HG03558 (cell line): ENCODE data around the gene SUN5.
"Not testable (repeated sequence)": the region's sequence is repeated elsewhere in the genome, so short reads cannot be mapped to it uniquely, and the experiment has no call there.

Experiments used
- ATAC-seq: cut with Tn5 transposase; IDR thresholded peaks from one replicate; pipeline ENCODE4 v1.9.1; 2021; ENCODE audit warnings: moderate number of reproducible peaks; ENCODE audit not compliant: unreplicated experiment; ENCODE audit errors: extremely low read depth

The SUN5 gene

GRCh38 chr20:33004141-33004751, at the start of gene SUN5:
Gene SUN5 (minus strand): TSS chr20:33004433. CDS start chr20:33004340, 93 bp downstream.
- no peak for ATAC-seq

GRCh38 chr20:33053291-33054106, 49.3 kb upstream of the SUN5 start, which contains the start of gene BPIFB3:
Gene BPIFB3 (plus strand): TSS chr20:33053903. CDS start chr20:33055436, 1,533 bp downstream.
- ATAC-seq, result no peak

- no peak for ATAC-seq
Measured at GRCh38 chr20:33051333-33051732, 47.1 kb upstream of the SUN5 start.

GRCh38 chr20:33046412-33046811, 42.2 kb upstream of the SUN5 start:
- no peak for ATAC-seq

GRCh38 chr20:33045129-33045721, 41.0 kb upstream of the SUN5 start:
- ATAC-seq, result not testable (repeated sequence)

- no peak for ATAC-seq
Measured at GRCh38 chr20:33043731-33044181, 39.5 kb upstream of the SUN5 start.

GRCh38 chr20:33042983-33043730, 38.9 kb upstream of the SUN5 start:
- no peak for ATAC-seq

GRCh38 chr20:33042430-33042829, 38.2 kb upstream of the SUN5 start:
- no peak for ATAC-seq

GRCh38 chr20:33038243-33038642, 34.0 kb upstream of the SUN5 start:
- no peak for ATAC-seq

- no peak for ATAC-seq
Measured at GRCh38 chr20:33037456-33037855, 33.2 kb upstream of the SUN5 start.

- no peak for ATAC-seq
Measured at GRCh38 chr20:33034901-33035492, 30.8 kb upstream of the SUN5 start.

GRCh38 chr20:33034115-33034514, 29.9 kb upstream of the SUN5 start:
- ATAC-seq, result no peak

- ATAC-seq, result no peak
Measured at GRCh38 chr20:33033381-33033780, 29.1 kb upstream of the SUN5 start.

GRCh38 chr20:33032555-33032954, 28.3 kb upstream of the SUN5 start:
- ATAC-seq, result no peak

GRCh38 chr20:33031531-33031930, 27.3 kb upstream of the SUN5 start, which contains the start of gene BPIFB6:
Gene BPIFB6 (plus strand): TSS chr20:33031648. CDS start chr20:33031648, 0 bp downstream.
- no peak for ATAC-seq

GRCh38 chr20:33030569-33030968, 26.3 kb upstream of the SUN5 start:
- ATAC-seq, result no peak

GRCh38 chr20:33030076-33030475, 25.8 kb upstream of the SUN5 start:
- no peak for ATAC-seq

- ATAC-seq, result no peak
Measured at GRCh38 chr20:33028875-33029274, 24.6 kb upstream of the SUN5 start.

GRCh38 chr20:33027769-33028751, 23.8 kb upstream of the SUN5 start:
- no peak for ATAC-seq
